ENCODE data around the gene CTNNA3. TPM values are rescaled to one million over a fixed set of nuclear protein-coding genes. Genes with fewer than 3 reads are reported as not detected.

CTNNA3 gene
- total and polyA plus RNA-seq, 2 donors (not counting 3 experiments of a cell fraction or from before 2014, with no cell fraction given) = not detected

DNA sequence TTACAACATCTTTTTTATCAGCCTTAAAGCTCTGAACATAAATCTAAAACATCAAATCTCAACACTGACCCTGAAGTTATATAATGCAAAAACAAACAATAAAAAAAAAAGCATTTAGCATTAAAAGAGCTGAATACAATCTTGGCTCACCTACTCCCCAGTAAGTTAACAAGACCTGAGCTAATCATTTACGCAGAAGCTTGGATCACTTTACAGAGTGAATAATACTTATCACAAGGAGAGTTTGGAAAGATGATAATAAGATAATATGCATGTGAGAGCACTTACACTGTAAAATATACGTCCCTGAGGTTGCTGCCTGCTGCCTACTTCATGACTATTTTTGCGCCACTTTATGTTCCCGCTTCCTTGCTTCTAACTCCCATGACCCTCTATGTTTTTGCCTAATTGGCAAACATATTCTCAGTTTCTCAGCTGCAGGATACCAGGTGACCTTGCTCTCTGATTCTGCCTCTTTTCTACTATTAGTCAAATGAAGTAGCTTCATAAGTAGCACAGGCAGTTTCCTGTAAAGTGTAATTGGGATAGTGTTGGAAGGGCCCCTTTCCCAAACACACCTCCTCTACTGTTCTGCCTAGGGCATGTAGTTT, 436.6 kb downstream of the CTNNA3 start:
- peaks cover 10% of the 10 kb centered on the region for H3K4me1 ChIP-seq (ENCODE audit: control insufficient read depth, extremely low read depth, insufficient read depth, low read length)
- no peak overlapping the region for H3K4me2 ChIP-seq (ENCODE audit: insufficient read depth, low read length)
- intact Hi-C loops (cut with micrococcal nuclease) (loop anchor here (10.0 kb wide), 1 partner anchor 235 kb away; no protein-coding TSS in a partner anchor), dilution Hi-C loops (cut with MboI; ENCODE audit: extremely low pct_ligation_motif_present, low sequenced_read_pairs) (no loop called here)
- no peaks in the 10 kb centered on the region for H3K79me2 ChIP-seq (ENCODE audit: control insufficient read depth, insufficient read depth, low read length)
- no peaks in the 10 kb centered on the region for H3K9me3 ChIP-seq (replicated peaks; ENCODE audit: control insufficient read depth, insufficient read depth, low read length)
- H3K9me1 ChIP-seq (replicated peaks; ENCODE audit: control insufficient read depth, extremely low read depth, insufficient read depth, low read length) = no peaks in the 10 kb centered on the region
- H3K36me3 ChIP-seq (ENCODE audit: control insufficient read depth in 2 of 2, extremely low read depth in 1 of 2, insufficient read depth in 2 of 2, low read length in 2 of 2) = no peaks in the 10 kb centered on the region
- ChIA-PET POLR2A (no interaction called here), CTCF (interaction anchor here (1.3 kb wide), 1 partner anchor 27 kb away, joined by 3 read pairs; no protein-coding TSS in a partner anchor)
- no peak for FAIRE-seq
- H2AFZ ChIP-seq (ENCODE audit: low read depth, low read length) = no peak overlapping the region
- H3K27ac ChIP-seq (ENCODE audit: insufficient read depth, low read depth, low read length) = no peak overlapping the region
- no TSS peak for BruUV-seq (replicated peaks)
- H4K20me1 ChIP-seq (replicated peaks; ENCODE audit: control insufficient read depth, extremely low read depth, insufficient read depth, low read length) = no peaks in the 10 kb centered on the region
- H3K9ac ChIP-seq (replicated peaks; ENCODE audit: extremely low read depth, insufficient read depth, low read length) = no peak overlapping the region
- H3K27me3 ChIP-seq (ENCODE audit: control insufficient read depth in 2 of 2, insufficient read depth in 2 of 2, low read length in 2 of 2) = no peaks in the 10 kb centered on the region
- DNase-seq (ENCODE audit: low read depth, low spot score) = no peak
- TF ChIP-seq POLR2AphosphoS5 (IDR thresholded peaks at IDR 0.05; ENCODE audit: insufficient read depth, low read depth, low read length) = no peak
- no peak overlapping the region for H3K4me3 ChIP-seq (replicated peaks in 1 of 3; ENCODE audit: insufficient read depth in 1 of 3, low read depth in 1 of 3, low read length in 3 of 3)

- Histone ChIP-seq H4K20me1 (replicated peaks; ENCODE audit: control insufficient read depth, extremely low read depth, insufficient read depth, low read length) (no peaks in the 10 kb centered on the region), H3K9ac (replicated peaks; ENCODE audit: extremely low read depth, insufficient read depth, low read length) (no peak overlapping the region), H3K27ac (ENCODE audit: insufficient read depth, low read depth, low read length) (no peak overlapping the region), H3K4me1 (ENCODE audit: control insufficient read depth, extremely low read depth, insufficient read depth, low read length) (peaks cover 10% of the 10 kb centered on the region), H3K9me1 (replicated peaks; ENCODE audit: control insufficient read depth, extremely low read depth, insufficient read depth, low read length) (no peaks in the 10 kb centered on the region), H3K4me2 (ENCODE audit: insufficient read depth, low read length) (peak overlapping the region; percentile 47), H3K36me3 (ENCODE audit: control insufficient read depth in 2 of 2, extremely low read depth in 1 of 2, insufficient read depth in 2 of 2, low read length in 2 of 2) (no peaks in the 10 kb centered on the region), H3K9me3 (replicated peaks; ENCODE audit: control insufficient read depth, insufficient read depth, low read length) (no peaks in the 10 kb centered on the region), H3K4me3 (replicated peaks in 1 of 3; ENCODE audit: insufficient read depth in 1 of 3, low read depth in 1 of 3, low read length in 3 of 3) (no peak overlapping the region), H3K79me2 (ENCODE audit: control insufficient read depth, insufficient read depth, low read length) (no peaks in the 10 kb centered on the region), H3K27me3 (ENCODE audit: control insufficient read depth in 2 of 2, insufficient read depth in 2 of 2, low read length in 2 of 2) (no peaks in the 10 kb centered on the region), H2AFZ (ENCODE audit: low read depth, low read length) (no peak overlapping the region)
- intact Hi-C loops (cut with micrococcal nuclease) (loop anchor here (10.0 kb wide), 1 partner anchor 237 kb away; no protein-coding TSS in a partner anchor), dilution Hi-C loops (cut with MboI; ENCODE audit: extremely low pct_ligation_motif_present, low sequenced_read_pairs) (no loop called here)
- FAIRE-seq (no peak), DNase-seq (ENCODE audit: low read depth, low spot score) (no peak)
- TF ChIP-seq MAX (IDR thresholded peaks at IDR 0.05; ENCODE audit: insufficient read depth, insufficient read length) = no peak
- TF ChIP-seq GATA2 (IDR thresholded peaks at IDR 0.05; ENCODE audit: insufficient read depth, insufficient read length, low read depth, low read length) = no peak
- TF ChIP-seq POLR2AphosphoS5 (IDR thresholded peaks at IDR 0.05; ENCODE audit: insufficient read depth, low read depth, low read length) = no peak
- TF ChIP-seq JUN (IDR thresholded peaks at IDR 0.05; ENCODE audit: borderline replicate concordance, insufficient read depth, insufficient read length, low read depth) = no peak
- TF ChIP-seq FOS (IDR thresholded peaks at IDR 0.05; ENCODE audit: borderline replicate concordance, insufficient read depth, low read length) = no peak
- no peak for TF ChIP-seq EZH2 (IDR thresholded peaks at IDR 0.05; ENCODE audit: borderline replicate concordance, low read depth, low read length, severe bottlenecking)
- no peak for TF ChIP-seq POLR2A (IDR thresholded peaks at IDR 0.05; ENCODE audit: low read depth, low read length)
- TF ChIP-seq MYC (IDR thresholded peaks at IDR 0.05; ENCODE audit: low read depth, low read length) = no peak
- no peak for TF ChIP-seq CTCF (IDR thresholded peaks at IDR 0.05; ENCODE audit: extremely low read depth in 1 of 2, insufficient read depth in 1 of 2, low read depth in 1 of 2, low read length in 2 of 2)
- POLR2A ChIA-PET = no interaction called here
- no TSS peak for BruUV-seq (replicated peaks)
- CTCF ChIA-PET = interaction anchor here (1.6 kb wide), 1 partner anchor 13 kb away, joined by 4 read pairs; no protein-coding TSS in a partner anchor
Observed at GRCh38 chr10:67257427-67258144, 438.4 kb downstream of the CTNNA3 start.
